Measurements from ENCODE around the gene HSPA4.

DNA sequence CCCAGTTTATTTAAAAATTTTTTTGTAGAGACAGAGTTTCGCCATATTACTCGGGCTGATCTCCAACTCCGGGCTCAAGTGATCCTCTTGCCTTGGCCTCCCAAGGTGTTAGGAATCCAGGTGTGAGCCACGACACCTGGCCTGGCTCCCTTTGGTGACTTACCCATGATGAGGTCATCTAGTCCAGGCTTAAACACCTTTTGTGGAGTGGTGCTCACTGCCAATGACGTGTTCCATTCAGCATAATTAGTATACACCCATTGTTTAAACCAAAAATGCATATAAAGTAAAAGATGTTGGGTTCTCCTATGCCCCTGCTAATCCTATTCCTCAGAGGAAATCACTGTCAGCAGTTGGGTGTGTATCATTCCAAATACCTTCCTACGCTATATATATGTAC lies 91.0 kb downstream of the HSPA4 start:
- TF ChIP-seq, protein P1, sequence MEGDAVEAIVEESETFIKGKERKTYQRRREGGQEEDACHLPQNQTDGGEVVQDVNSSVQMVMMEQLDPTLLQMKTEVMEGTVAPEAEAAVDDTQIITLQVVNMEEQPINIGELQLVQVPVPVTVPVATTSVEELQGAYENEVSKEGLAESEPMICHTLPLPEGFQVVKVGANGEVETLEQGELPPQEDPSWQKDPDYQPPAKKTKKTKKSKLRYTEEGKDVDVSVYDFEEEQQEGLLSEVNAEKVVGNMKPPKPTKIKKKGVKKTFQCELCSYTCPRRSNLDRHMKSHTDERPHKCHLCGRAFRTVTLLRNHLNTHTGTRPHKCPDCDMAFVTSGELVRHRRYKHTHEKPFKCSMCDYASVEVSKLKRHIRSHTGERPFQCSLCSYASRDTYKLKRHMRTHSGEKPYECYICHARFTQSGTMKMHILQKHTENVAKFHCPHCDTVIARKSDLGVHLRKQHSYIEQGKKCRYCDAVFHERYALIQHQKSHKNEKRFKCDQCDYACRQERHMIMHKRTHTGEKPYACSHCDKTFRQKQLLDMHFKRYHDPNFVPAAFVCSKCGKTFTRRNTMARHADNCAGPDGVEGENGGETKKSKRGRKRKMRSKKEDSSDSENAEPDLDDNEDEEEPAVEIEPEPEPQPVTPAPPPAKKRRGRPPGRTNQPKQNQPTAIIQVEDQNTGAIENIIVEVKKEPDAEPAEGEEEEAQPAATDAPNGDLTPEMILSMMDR (conservative IDR thresholded peaks at IDR 0.05; ENCODE audit: low read depth, low read length): no peak
- TF ChIP-seq EZH2 (IDR thresholded peaks at IDR 0.05; ENCODE audit: low read length, unreplicated experiment): no peak
